Activated CD8-positive, alpha-beta memory T cell treated with anti-CD3 and anti-CD28 coated beads, Interleukin-2, amount 50 U/mL, for 1 hour (primary cell): Measurements from ENCODE around the gene DIRAS2.
"Not testable (repeated sequence)": the region's sequence is repeated elsewhere in the genome, so short reads cannot be mapped to it uniquely, and the experiment has no call there.

Experiments used
- DNase-seq: peaks from one replicate; pipeline ENCODE4 v3.0.0-alpha.2; 2020; ENCODE audit errors: extremely low read depth

The DIRAS2 gene

GRCh38 chr9:90642570-90643539 lies at the start of gene DIRAS2:
TSS of gene DIRAS2 (minus strand) at chr9:90642824. CDS start at chr9:90613827, 28,997 bp downstream.
- DNase-seq = no peak

- DNase-seq = no peak
These were observed 42.1 kb upstream of the DIRAS2 start for GRCh38 chr9:90684736-90685135.

- no peak for DNase-seq
These were observed 41.5 kb upstream of the DIRAS2 start for GRCh38 chr9:90684106-90684505.

- no peak for DNase-seq
These were observed 37.9 kb upstream of the DIRAS2 start for GRCh38 chr9:90680534-90680933.

GRCh38 chr9:90665072-90665471 lies 22.4 kb upstream of the DIRAS2 start:
- no peak for DNase-seq

GRCh38 chr9:90659650-90660364 lies 17.2 kb upstream of the DIRAS2 start:
- no peak for DNase-seq

GRCh38 chr9:90658783-90659182 lies 16.2 kb upstream of the DIRAS2 start:
- DNase-seq = no peak

- DNase-seq = no peak
These were observed 15.6 kb upstream of the DIRAS2 start for GRCh38 chr9:90658181-90658580.

- DNase-seq = not testable (repeated sequence)
These were observed 14.3 kb upstream of the DIRAS2 start for GRCh38 chr9:90656876-90657275.

- no peak for DNase-seq
These were observed 8.6 kb upstream of the DIRAS2 start for GRCh38 chr9:90651246-90651645.

GRCh38 chr9:90647843-90648242 lies 5.2 kb upstream of the DIRAS2 start:
- DNase-seq = no peak

- no peak for DNase-seq
These were observed 3.1 kb upstream of the DIRAS2 start for GRCh38 chr9:90645721-90646120.

- no peak for DNase-seq
These were observed 638 bp downstream of the DIRAS2 start for GRCh38 chr9:90641884-90642487.

GRCh38 chr9:90641086-90641485 lies 1.5 kb downstream of the DIRAS2 start:
- no peak for DNase-seq

GRCh38 chr9:90640361-90640760 lies 2.3 kb downstream of the DIRAS2 start:
- DNase-seq = no peak

GRCh38 chr9:90637626-90638025 lies 5.0 kb downstream of the DIRAS2 start:
- no peak for DNase-seq

- DNase-seq = no peak
These were observed 9.9 kb downstream of the DIRAS2 start for GRCh38 chr9:90632647-90633207.

- no peak for DNase-seq
These were observed 10.7 kb downstream of the DIRAS2 start for GRCh38 chr9:90631964-90632363.

GRCh38 chr9:90629991-90630390 lies 12.6 kb downstream of the DIRAS2 start:
- DNase-seq = no peak

- DNase-seq = no peak
These were observed 13.3 kb downstream of the DIRAS2 start for GRCh38 chr9:90629354-90629753.

- no peak for DNase-seq
These were observed 25.8 kb downstream of the DIRAS2 start for GRCh38 chr9:90616806-90617205.

- DNase-seq = no peak
These were observed 29.1 kb downstream of the DIRAS2 start for GRCh38 chr9:90613502-90613901.
